ENCODE measurements around the gene CHPF. TPM values are rescaled to one million over a fixed set of nuclear protein-coding genes. Genes with fewer than 3 reads are reported as not detected.

Gene CHPF
- polyA plus RNA-seq, 4 donors = 8.7 to 96.1 (median 50.4) TPM

Other genes with a start within 250 kb of the CHPF start
- gene PTPRN, start 234.4 kb downstream of the CHPF start, polyA plus RNA-seq = 1 to 10 TPM in 3 of 4 donors, not detected in 1; 1.6 to 9.4 (median 4.1) TPM
- gene RESP18, start 211.1 kb downstream of the CHPF start, polyA plus RNA-seq = under 1 TPM in 2 of 4 donors, not detected in 2; 0.16 to 0.28 TPM
- 100 to 1,000 TPM in 3 of 4 donors, 10 to 100 TPM in 1; 98.2 to 200 (median 165) TPM for gene DNPEP, start 155.9 kb downstream of the CHPF start, polyA plus RNA-seq
- gene DES, start 125.4 kb downstream of the CHPF start, polyA plus RNA-seq = 100 to 1,000 TPM in 1 of 4 donors, 10 to 100 TPM in 3; 24.6 to 178 (median 67.4) TPM
- 10 to 100 TPM in 1 of 4 donors, 1 to 10 TPM in 2, under 1 TPM in 1; 0.45 to 15.7 (median 5.3) TPM for gene SPEG, start 109.0 kb downstream of the CHPF start, polyA plus RNA-seq
- 10 to 100 TPM; 52.6 to 63.5 (median 61.3) TPM for gene GMPPA, start 44.9 kb downstream of the CHPF start, polyA plus RNA-seq
- under 1 TPM in 2 of 4 donors, not detected in 2; 0.04 to 0.10 TPM for gene ASIC4, start 29.3 kb downstream of the CHPF start, polyA plus RNA-seq
- 10 to 100 TPM in 2 of 4 donors, 1 to 10 TPM in 2; 1.8 to 23.5 (median 14.8) TPM for gene TMEM198, start 219 bp upstream of the CHPF start, polyA plus RNA-seq
- gene OBSL1, start 27.7 kb upstream of the CHPF start, polyA plus RNA-seq = 10 to 100 TPM in 3 of 4 donors, 1 to 10 TPM in 1; 4.5 to 97.4 (median 15.4) TPM
- gene INHA, start 28.5 kb upstream of the CHPF start, polyA plus RNA-seq = under 1 TPM in 2 of 4 donors, not detected in 2; 0.18 to 0.78 TPM
- 10 to 100 TPM; 20.4 to 38.9 (median 23.2) TPM for gene STK11IP, start 54.0 kb upstream of the CHPF start, polyA plus RNA-seq
- 1 to 10 TPM in 3 of 4 donors, not detected in 1; 1.0 to 2.2 (median 1.1) TPM for gene SLC4A3, start 83.8 kb upstream of the CHPF start, polyA plus RNA-seq

Measured in small intestine (tissue), 4 donors.